Measurements from ENCODE around the gene CD84.

- TF ChIP-seq POLR2A (IDR thresholded peaks at IDR 0.05) (no peak), CTCF (IDR thresholded peaks at IDR 0.05) (no peak)
These were observed 28.7 kb downstream of the CD84 start for GRCh38 chr1:160550572-160551034.

Data from adrenal gland (tissue), 5 donors.